Right lung (tissue), 10 donors: ENCODE results near the gene RRBP1. TPM values are rescaled to one million over a fixed set of nuclear protein-coding genes. Genes with fewer than 3 reads are reported as not detected.

Experiments
- DNase-seq, 2 donors: peaks; one replicate each; pipeline ENCODE4 v3.0.0-alpha.2; 2013
- long read RNA-seq, 8 donors: transcript quantifications; one replicate each; lab custom pipeline, GENCODE V29; 2026
- polyA plus RNA-seq, 5 donors: library from polyadenylated mRNA; unstranded; fragments of 120-200 nt; gene quantifications; one replicate each; pipeline versions ENCODE4 v1.2.1 to v1.2.3, GENCODE V29; 2013; ENCODE audit warnings: inconsistent platforms in 1 of 5, low replicate concordance in 1 of 5; ENCODE audit not compliant: insufficient read length in 5 of 5, insufficient read depth in 1 of 5

Gene RRBP1, protein sequence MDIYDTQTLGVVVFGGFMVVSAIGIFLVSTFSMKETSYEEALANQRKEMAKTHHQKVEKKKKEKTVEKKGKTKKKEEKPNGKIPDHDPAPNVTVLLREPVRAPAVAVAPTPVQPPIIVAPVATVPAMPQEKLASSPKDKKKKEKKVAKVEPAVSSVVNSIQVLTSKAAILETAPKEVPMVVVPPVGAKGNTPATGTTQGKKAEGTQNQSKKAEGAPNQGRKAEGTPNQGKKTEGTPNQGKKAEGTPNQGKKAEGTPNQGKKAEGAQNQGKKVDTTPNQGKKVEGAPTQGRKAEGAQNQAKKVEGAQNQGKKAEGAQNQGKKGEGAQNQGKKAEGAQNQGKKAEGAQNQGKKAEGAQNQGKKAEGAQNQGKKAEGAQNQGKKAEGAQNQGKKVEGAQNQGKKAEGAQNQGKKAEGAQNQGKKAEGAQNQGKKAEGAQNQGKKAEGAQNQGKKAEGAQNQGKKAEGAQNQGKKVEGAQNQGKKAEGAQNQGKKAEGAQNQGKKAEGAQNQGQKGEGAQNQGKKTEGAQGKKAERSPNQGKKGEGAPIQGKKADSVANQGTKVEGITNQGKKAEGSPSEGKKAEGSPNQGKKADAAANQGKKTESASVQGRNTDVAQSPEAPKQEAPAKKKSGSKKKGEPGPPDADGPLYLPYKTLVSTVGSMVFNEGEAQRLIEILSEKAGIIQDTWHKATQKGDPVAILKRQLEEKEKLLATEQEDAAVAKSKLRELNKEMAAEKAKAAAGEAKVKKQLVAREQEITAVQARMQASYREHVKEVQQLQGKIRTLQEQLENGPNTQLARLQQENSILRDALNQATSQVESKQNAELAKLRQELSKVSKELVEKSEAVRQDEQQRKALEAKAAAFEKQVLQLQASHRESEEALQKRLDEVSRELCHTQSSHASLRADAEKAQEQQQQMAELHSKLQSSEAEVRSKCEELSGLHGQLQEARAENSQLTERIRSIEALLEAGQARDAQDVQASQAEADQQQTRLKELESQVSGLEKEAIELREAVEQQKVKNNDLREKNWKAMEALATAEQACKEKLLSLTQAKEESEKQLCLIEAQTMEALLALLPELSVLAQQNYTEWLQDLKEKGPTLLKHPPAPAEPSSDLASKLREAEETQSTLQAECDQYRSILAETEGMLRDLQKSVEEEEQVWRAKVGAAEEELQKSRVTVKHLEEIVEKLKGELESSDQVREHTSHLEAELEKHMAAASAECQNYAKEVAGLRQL (N-terminal part only)
- 100 to 1,000 TPM in 4 of 5 donors, 10 to 100 TPM in 1; 88.2 to 155 (median 111) TPM for polyA plus RNA-seq
- long read RNA-seq, donor 1, full-length matches to known transcripts, result 54 of 138 reads
- long read RNA-seq, donor 1, partial matches to known transcripts, result 84 of 138 reads
- long read RNA-seq, donor 1, other reads (novel, unspliced or antisense), result 0 of 138 reads
- long read RNA-seq, donor 2, full-length matches to known transcripts, result 15 of 26 reads
- long read RNA-seq, donor 2, partial matches to known transcripts, result 11 of 26 reads
- long read RNA-seq, donor 2, other reads (novel, unspliced or antisense), result 0 of 26 reads
- long read RNA-seq, donor 3, full-length matches to known transcripts, result 26 of 59 reads
- long read RNA-seq, donor 3, partial matches to known transcripts, result 33 of 59 reads
- long read RNA-seq, donor 3, other reads (novel, unspliced or antisense), result 0 of 59 reads
- long read RNA-seq, donor 4, full-length matches to known transcripts, result 24 of 63 reads
- long read RNA-seq, donor 4, partial matches to known transcripts, result 39 of 63 reads
- long read RNA-seq, donor 4, other reads (novel, unspliced or antisense), result 0 of 63 reads
- long read RNA-seq, donor 5, full-length matches to known transcripts, result 26 of 72 reads
- long read RNA-seq, donor 5, partial matches to known transcripts, result 40 of 72 reads
- long read RNA-seq, donor 5, other reads (novel, unspliced or antisense), result 6 of 72 reads
- long read RNA-seq, donor 6, full-length matches to known transcripts, result 63 of 115 reads
- long read RNA-seq, donor 6, partial matches to known transcripts, result 52 of 115 reads
- long read RNA-seq, donor 6, other reads (novel, unspliced or antisense), result 0 of 115 reads
- long read RNA-seq, donor 7, full-length matches to known transcripts, result 19 of 74 reads
- long read RNA-seq, donor 7, partial matches to known transcripts, result 55 of 74 reads
- long read RNA-seq, donor 7, other reads (novel, unspliced or antisense), result 0 of 74 reads
- long read RNA-seq, donor 8, full-length matches to known transcripts, result 11 of 17 reads
- long read RNA-seq, donor 8, partial matches to known transcripts, result 6 of 17 reads
- long read RNA-seq, donor 8, other reads (novel, unspliced or antisense), result 0 of 17 reads

DNA sequence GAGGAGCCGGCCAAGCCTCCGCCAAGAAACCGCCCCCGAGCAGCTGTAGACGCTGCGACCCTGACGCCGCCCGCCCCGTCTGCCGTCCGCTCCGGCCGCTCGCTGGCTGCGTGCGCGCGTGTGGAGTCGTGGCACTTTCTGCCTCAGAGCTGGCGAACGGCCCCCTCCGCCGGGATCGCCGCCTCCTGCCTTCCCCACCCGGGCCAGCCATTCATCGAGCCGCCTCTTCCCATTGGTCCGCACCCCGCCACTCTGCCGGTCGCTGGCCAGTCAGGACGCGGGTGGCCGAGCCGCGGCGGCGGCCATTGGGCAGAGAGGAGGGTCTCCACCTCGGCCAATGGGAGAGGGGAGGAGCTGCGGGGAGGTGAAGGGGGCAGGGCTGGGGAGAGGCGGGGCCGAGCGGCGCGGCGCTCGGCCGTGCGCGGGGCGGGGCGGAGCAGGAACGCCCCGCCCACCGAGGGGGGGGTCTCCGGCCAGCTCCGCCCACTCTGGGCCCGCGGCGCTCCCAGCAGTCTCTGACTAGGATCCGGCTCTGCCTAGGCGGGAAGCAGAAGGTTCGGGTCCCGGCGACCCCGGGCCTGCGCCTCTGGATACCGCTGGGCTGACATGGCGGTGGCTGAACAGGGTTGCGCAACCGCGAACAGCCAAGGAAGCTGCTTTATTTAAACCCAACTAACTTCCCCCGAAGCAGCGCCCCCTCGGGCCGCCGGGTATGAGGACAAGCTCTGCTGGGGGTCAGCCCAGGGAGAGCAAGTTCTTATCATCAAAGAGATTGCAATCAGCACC, at the start of gene RRBP1:
TSS of gene RRBP1 (minus strand) at position 140 of the 786 bp plus-strand sequence. CDS start 21,735 bp downstream, outside the sequence.
- peak; percentile 96 to 97 for DNase-seq

DNA sequence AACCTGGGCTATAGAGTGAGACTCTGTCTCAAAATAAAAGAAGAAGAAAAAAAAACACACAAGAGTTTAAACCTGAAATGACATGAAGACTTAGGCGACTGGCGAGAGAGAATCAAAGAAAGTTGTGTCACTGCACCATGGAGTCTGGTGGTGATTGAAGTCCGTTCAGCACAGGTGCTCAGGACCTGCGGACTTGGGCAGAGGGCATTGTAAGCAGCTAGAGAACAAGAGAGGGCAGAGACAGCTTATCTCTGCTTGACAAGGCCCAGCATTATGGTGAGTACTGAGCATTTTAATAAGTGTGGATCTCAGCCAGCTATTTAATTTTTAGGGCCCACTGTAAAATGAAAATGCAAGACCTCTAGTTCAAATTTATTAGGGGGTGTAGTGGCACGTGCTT, 49.2 kb upstream of the RRBP1 start:
- no peak for DNase-seq

DNA sequence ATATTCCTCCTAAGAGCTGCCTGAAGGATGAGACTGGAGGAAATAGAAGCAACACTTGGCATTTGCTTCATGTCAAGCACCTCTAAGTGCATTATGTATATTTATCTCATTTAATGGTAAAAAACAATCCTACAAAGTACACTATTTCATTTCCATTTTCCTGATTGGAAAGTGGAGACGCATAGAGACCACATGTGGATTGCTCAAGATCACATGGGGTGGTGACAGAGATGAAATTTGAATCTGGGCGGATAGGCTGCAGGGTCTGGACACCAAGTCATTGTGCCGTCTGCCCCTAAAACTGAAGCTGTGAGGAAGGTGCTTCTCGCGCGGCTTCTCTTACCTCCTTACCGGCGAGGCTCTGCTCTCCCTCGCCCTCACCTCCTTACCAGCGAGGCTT, 48.0 kb upstream of the RRBP1 start:
- no peak for DNase-seq

DNA sequence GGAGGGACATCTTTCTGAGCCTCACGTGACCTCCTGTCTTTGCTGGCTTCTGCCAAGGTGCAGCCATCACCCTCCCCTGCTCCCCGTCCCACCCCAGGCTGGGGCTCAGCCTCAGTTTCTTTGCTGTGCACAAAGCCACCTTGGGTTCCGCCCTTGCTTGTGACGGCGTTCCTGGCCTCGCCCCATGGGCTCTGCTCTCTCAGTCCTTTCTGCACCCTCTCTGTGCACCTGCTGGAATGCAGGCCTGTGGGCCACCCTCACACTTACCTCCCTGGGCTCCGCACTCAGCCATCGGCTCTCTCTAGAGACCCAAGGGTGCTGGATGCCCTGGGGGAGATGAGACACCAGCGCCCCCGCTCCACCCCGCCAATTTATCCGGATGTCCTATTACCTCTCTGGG, 46.0 kb upstream of the RRBP1 start:
- DNase-seq, result no peak

DNA sequence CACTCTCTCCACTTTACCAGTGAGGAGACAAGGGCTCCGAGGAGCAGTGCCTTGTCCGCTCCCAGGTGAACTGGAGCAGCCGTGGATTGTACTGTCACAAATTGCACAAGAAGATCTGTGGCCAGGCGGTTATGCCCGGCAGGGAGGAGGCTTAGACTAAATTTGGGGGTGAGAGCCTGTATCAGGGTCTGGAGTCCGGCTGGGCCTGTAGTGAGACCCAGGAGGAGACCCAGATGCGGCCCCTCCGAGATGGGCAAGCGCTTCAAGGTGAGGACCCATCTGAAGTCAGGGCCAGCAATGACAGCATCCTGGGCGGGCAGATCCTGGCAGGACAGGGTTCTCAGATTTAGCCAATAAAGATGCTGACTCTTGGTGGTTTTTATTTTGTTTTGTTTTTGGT, 45.3 kb upstream of the RRBP1 start:
- no peak for DNase-seq

DNA sequence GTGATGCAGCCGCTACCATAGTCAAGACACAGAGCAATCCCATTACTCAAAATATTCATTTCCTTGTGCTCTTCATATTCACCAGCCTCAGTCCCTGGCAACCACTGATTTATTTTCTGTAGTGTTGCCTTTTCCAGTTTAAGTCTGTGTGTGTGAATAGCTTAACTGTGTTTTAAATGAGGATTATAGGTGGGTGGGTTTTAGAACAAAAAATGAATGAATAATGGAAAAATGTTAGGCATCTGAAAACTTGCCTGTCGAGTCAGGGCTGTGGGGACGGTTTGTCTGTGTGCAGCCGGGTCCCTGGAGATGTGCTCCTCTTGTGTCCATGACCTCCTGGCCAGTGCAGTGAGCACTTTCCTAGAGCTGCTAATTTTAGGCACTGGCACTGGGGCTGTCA, 44.9 kb upstream of the RRBP1 start:
- no peak for DNase-seq

DNA sequence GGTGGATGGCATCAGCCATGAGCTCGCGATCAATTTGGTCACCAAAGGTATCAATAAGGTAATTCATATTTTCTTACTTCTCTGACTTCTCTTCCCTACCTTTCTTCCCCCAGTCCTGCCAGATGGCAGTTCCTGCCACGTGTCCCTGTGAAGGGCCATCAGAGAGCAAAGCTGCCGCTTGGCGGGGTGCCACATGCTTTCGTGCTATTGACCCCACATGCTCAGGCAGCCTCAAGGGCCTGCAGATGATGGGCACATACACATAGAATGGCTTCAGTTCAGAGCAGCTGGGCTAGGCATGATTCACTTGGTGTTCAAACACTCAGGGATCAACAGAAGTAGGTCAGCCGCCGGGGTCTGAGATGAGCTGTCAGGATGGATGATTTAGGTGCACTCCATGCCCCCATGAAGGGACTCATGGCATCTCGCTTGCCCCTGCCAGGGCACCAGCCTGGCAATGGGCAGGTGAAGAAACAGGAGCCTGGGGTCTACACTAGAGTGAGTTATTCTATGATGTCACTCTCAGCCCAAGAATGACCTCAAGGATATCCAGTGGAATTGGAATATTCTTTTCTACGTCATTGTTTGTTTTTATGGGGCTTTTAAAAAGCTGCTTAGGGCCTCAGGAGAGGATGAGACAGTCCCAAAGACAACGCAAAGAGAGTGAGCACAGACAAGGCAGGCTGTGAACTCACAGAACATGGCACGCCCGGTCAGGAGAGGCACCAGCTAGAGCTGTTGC, 43.2 kb upstream of the RRBP1 start:
- peak; percentile 73 to 75 for DNase-seq

DNA sequence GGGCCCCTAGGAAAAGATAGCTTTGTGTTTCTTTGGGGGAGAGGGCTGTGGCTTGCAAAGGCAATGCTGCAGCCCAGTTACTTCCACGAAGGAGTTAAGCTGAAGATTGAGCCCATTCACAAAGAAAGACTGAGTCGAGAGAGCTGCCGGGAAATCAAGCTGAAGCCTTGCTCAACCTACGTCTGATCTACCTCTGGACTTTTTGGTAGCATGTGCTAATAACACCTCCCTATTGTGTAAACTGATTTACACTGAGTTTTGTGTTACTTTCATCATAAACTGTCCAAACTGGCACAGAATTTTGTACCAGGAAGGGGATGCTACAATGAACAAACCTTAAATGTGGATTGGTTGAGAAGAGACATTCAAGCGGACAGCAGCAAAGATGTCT, 41.3 kb upstream of the RRBP1 start:
- DNase-seq, result no peak

DNA sequence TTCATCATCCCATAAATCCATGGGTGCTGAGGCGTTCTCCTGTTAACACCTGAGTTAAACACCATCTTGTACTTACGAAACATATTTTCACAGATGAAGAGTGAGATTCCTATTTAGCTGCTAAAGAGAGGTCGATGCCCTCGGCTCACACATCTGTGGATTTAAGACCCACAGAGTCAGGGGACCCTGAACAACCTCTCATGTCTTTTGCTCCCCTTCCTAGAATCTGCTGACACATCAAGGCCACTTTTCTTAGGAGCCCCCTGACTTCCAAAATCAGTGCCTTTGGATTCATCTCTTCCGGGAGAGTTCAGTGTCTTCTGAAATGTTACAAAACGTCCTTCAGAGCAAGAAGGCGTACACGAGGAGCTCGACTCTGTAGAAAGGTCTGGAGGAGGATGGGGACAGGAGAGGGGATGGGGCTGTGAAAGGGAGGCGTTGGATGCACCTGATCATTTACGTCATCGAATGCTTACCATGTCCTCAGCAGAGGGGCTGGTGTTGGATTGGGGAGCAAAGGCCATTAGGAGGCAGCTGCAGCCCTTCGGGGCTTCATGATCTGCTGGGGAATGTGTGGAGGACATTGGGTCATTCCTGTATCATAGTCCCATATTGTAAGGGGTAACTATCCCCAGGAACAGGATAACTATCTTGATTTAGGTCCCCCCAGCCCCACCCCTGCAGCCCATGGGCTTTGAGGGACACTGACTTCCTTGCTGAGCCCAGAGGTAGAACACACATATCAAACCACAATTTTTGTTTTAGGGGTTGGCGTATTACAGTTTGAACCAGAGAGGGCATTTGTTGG, 40.7 kb upstream of the RRBP1 start:
- no peak for DNase-seq

DNA sequence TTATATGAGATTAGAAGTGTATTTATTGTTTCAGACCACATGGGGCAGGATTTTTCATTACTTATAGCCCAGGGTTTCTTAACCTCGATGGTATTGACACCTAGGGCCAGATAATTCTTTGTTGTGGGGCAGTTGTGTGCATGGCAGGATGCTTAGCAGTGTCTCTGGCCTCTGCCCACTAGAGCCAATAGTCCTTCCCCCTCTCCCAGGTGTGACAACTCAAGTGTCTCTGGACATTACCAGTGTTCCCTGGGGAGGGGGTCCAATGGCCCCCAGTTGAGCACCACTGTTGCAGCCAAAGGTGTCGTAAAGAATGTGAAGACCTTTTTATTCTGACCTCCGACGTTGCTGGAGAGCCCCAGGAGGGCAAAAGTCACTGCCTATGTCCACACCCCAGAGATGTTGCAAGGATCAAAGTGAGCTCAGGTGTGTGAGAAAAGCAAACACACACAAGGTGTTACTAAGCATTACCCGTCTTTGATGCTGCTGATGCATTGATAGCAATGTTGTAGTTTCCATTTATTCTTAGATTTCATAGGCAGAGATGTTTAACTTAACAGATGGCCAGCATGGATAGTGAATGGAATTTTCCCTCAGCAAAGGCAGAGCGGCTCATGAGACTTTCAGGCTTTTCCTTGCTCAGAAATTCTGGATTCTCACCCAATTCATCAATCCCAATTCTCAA, 39.9 kb upstream of the RRBP1 start:
- no peak for DNase-seq

DNA sequence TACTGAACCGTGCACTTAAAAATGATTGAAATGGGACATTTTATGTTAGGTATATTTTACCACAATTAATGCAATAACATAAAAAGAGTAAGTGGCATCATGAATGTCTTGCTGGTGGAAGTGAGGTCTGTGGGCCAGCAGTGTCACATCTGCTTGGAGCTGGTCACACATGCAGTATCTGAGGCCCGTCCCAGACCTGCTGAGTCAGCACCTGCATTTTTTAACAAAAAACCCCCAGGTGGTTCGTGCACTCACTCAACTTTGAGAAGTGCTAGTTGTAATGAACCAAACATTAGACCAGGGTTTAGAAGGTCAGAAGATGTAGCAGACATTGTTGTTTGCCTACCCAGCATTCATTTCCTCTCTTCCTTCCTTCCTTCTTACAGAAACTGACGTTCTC, 38.7 kb upstream of the RRBP1 start:
- no peak for DNase-seq

DNA sequence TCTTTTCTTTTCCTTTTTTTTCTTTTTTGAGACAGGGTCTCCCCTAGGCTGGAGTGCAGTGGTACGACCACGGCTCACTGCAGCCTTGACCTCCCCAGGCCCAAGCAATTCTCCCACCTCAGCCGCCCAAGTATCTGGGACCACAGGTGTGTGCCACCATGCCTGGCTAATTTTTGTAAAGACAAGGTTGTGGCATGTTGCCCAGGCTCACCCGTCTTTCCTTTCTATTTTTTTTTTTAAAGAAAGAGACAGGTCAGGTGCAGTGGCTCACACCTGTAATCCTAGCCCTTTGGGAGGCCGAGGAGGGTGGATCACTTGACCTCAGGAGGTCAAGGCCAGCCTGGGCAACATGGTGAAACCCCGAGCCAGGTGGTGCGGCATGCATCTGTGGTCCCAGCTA, 34.3 kb upstream of the RRBP1 start:
- DNase-seq, result no peak

DNA sequence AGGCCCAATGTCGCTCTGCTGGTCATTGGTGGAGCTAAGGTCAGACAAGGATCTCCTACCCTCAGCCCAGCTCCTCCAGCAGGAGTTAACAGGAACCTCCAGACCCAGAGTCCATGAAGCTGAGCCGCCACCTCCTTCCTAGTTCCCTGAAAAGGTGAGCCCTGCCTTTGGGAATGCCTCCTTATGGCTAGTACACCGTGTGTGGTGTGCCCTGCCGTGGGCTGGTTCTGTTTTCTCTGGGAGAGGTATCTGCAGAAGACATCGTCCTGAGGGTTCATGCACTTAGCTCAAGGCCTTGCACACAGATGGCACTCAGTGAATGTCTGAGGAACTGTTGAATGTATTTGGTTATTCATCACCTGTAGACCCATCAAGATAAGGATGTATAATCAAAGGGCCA, 33.0 kb upstream of the RRBP1 start:
- DNase-seq, result no peak

DNA sequence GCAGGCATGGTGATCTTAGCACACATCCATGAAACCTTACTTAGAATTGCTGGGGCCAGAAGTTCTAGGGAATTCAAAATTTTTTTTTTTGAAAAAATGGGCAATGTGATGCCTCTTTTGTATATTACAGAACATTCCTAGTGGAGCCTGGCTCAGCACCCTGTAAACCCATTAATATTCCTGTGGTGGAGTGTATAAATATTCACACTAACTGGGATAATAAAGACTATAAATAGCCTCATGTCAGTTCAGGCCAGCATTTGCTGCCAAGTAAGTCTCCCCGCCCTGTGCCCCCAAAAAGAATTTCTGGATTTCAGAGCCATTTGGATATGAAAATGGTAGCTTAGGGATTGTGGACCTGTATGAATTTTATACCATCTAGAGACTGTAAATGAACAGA, 32.6 kb upstream of the RRBP1 start:
- DNase-seq, result no peak

DNA sequence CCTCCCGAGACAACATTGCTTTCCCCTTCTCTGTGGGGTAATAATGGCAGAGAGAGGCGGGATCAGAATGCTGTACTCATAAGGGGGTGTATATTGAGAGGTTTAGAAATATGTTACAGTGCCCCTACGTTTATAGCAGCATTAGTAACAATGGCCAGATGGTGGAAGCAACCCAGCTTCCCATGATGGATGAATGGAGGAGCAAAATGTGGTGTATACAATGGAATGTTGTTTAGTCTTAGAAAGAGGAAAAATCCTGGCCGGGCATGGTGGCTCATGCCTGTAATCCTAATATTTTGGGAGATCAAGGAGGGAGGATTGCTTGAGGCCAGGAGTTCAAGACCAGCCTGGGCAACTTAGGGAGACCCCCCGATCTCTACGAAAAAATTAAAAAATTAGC, 30.7 kb upstream of the RRBP1 start:
- DNase-seq, result no peak

DNA sequence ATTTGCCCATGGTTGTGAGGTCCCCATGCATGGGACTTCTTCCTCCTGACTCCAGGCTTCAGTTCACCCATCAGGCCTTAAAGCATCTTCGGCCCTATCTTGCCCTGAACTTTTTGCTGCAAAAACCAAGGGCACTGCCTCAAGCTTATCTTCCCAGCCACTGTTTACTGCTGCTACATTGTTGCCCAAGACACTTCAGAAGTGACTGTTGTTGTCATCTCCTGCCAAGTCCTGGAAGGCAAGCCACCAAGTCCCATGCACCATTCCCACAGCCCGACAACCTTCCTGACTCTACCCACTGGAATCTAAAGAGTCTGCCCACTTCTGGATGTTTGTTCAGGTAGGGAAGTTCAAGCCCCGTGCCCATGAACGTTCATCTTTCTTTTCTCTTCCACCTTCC, 30.2 kb upstream of the RRBP1 start:
- no peak for DNase-seq

DNA sequence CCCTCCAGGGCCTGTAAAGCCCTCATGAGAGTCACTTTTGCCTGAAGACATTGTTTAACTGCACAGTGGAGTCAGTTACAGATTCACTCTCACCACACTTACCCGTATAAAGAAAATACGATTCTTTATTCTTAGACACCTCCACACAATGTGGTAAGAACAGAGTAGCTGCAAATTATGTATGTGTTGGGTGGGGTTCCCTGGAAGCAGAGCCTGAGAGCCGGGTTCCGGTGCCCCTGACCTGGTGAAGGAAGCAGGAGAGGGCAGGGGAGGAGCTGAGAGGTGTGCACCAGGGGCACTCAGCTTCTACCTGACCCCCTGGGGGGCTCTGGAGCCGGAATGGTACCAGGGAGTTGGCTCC, 29.2 kb upstream of the RRBP1 start:
- DNase-seq, result no peak
